Left hindlimb (tissue), 1 donor: Measurements from ENCODE around the gene DSPP.

Experiments used
- DNase-seq: peaks from one replicate; pipeline ENCODE4 v3.0.0-alpha.2; 2018

DSPP gene

GRCh38 chr4:87632469-87632868 lies 24.1 kb downstream of the DSPP start:
- no peak for DNase-seq

GRCh38 chr4:87633243-87633642 lies 24.9 kb downstream of the DSPP start:
- peak; percentile 49 for DNase-seq

GRCh38 chr4:87644286-87644685 lies 36.0 kb downstream of the DSPP start:
- DNase-seq: no peak

- no peak for DNase-seq
These were observed 41.7 kb downstream of the DSPP start, which contains the start of gene DMP1 for GRCh38 chr4:87649980-87650379. TSS of gene DMP1 (plus strand) at chr4:87650280. CDS start at chr4:87656493, 6,213 bp downstream.

GRCh38 chr4:87650938-87651337 lies 42.6 kb downstream of the DSPP start:
- no peak for DNase-seq

GRCh38 chr4:87651941-87652340 lies 43.6 kb downstream of the DSPP start:
- no peak for DNase-seq

- DNase-seq: no peak
These were observed 46.2 kb downstream of the DSPP start for GRCh38 chr4:87654487-87655044.

- no peak for DNase-seq
These were observed 49.2 kb downstream of the DSPP start for GRCh38 chr4:87657525-87657924.

- DNase-seq: no peak
These were observed 51.1 kb downstream of the DSPP start for GRCh38 chr4:87659247-87659931.

- no peak for DNase-seq
These were observed 54.5 kb downstream of the DSPP start for GRCh38 chr4:87662871-87663270.
